Measurements from ENCODE around the gene GLYATL3.
"Not testable (repeated sequence)": the region's sequence is repeated elsewhere in the genome, so short reads cannot be mapped to it uniquely, and the experiment has no call there.

GLYATL3 gene

DNA sequence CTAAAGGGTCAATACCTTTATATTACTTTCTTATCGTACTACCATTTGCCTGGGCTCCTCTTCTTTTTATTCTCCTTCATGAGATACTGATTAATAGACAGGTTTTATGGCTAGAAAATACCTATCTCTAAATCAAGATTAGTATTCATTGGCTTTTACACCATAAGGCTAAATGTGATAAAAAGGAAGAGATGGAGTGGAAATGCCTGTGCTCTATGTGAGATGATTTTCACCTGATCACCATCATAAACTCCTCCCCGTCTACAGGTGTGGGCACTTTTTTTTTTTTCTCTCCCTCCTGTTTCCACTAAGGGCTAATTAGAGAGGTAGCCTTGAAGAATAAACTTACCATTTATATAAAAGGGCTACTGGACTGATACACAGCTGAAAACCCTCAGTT, at the start of gene GLYATL3:
GLYATL3 (plus strand) TSS at position 301 of the 400 bp plus-strand sequence. CDS start 12,068 bp downstream, outside the sequence.
- no peak for DNase-seq

- peak in 1 of 2 donors; percentile 24 for DNase-seq
These were observed 46.5 kb upstream of the GLYATL3 start for GRCh38 chr6:49453221-49453620.

DNA sequence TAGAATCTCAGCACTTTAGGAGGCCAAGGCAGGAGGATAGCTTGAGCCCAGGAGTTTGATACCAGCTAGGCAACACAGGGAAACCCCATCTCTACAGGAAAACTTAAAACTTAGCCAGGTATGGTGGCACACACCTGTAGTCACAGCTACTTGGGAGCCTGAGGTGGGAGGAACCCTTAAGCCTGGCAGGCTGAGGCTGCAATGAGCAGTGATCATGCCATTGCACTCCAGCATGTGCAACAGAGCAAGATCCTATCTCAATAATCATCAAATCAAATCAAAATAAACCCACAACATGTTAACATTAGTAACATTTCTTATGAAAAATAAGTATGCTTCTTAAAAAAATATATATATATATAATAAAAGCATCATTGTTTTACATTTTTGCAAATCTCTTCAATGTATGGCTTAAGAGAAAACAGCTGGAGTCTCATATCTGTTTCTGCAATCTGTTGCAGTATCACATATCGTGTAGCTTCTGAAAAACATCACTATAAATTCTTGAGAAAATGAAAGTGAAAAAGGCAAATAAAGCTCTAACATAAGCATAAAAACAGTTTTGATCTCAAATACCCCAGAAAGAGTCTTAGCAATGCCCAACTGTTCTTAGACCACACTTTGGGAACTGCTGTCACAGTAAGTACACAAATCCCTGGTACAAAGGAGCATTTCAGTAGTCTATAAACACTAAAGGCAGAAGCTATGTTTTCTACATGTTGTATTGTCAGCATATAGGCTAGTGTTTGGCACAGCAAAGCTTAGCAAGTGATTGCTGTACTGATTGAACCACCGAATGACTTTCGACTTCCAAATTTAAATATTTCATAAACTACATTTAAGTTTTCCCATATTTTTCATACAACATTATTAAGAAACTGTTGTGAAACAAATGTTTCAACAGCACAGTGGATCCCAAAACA, 44.7 kb upstream of the GLYATL3 start:
- DNase-seq, result no peak

GRCh38 chr6:49457771-49458170, 42.0 kb upstream of the GLYATL3 start:
- DNase-seq, result no peak

- DNase-seq, result peak in 1 of 2 donors; percentile 7
These were observed 37.7 kb upstream of the GLYATL3 start for GRCh38 chr6:49462071-49462470.

GRCh38 chr6:49462599-49462926, 37.2 kb upstream of the GLYATL3 start:
- no peak for DNase-seq

- DNase-seq, result peak; percentile 94 to 97
These were observed 36.7 kb upstream of the GLYATL3 start, which contains the start of the genes CENPQ and MMUT for GRCh38 chr6:49462927-49463611. CENPQ (plus strand) TSS chr6:49463370; CDS start chr6:49470177, 6,807 bp downstream. MMUT (minus strand) TSS chr6:49463253; CDS start chr6:49459466, 3,787 bp downstream.

GRCh38 chr6:49463612-49463967, 36.1 kb upstream of the GLYATL3 start:
- peak in 1 of 2 donors; percentile 9 for DNase-seq

DNA sequence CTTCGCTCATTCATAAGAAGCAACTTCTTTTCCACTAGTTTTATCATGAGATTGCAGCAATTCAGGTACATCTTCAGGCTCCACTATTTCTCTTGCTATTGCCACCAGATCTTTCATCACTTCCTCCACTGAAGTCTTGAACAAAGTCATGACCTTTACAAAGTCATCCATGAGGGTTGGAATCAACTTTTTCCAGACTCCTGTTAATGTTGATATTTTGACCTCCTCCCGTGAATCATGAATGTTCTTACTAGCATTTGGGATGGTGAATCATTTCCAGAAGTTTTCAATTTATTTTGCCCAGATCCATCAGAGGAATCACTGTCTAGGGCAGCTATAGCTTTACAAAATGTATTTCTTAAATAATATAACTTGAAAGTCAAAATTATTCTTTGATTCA, 35.0 kb upstream of the GLYATL3 start:
- DNase-seq, result no peak

GRCh38 chr6:49468042-49468441, 31.7 kb upstream of the GLYATL3 start:
- no peak for DNase-seq

DNA sequence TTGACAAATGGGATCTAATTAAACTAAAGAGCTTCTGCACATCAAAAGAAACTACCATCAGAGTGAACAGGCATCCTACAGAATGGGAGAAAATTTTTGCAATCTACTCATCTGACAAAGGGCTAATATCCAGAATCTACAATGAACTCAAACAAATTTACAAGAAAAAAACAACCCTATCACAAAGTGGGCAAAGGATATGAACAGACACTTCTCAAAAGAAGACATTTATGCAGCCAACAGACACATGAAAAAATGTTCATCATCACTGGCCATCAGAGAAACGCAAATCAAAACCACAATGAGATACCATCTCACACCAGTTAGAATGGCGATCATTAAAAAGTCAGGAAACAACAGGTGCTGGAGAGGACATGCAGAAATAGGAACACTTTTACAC, 23.2 kb upstream of the GLYATL3 start:
- not testable (repeated sequence) for DNase-seq

GRCh38 chr6:49479308-49479970, 20.3 kb upstream of the GLYATL3 start:
- DNase-seq, result no peak

DNA sequence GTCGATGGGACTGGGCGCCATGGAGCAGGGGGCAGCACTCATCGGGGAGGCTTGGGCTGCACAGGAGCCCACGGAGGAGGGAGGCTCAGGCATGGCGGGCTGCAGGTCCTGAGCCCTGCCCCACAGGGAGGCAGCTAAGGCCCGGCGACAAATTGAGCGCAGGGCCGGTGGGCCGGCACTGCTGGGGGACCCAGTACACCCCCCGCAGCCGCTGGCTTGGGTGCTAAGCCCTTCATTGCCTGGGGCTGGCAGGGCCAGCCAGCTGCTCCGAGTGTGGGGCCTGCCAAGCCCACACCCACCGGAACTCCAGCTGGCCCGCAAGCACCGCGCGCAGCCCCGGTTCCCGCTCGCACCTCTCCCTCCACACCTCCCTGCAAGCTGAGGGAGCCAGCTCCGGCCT, 17.9 kb upstream of the GLYATL3 start:
- not testable (repeated sequence) for DNase-seq

DNA sequence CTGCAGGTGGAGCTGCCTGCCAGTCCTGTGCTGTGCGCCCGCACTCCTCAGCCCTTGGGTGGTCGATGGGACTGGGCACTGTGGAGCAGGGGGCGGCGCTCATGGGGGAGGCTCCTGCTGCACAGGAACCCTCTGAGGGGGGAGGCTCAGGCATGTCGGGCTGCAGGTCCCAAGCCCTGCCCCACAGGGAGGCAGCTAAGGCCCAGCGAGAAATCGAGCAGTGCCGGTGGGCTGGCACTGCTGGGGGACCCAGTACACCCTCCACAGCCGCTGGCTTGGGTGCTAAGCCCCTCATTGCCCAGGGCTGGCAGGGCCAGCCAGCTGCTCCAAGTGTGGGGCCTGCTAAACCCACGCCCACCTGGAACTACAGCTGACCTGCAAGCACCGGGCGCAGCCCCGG, 16.3 kb upstream of the GLYATL3 start:
- not testable (repeated sequence) for DNase-seq

GRCh38 chr6:49490633-49491032, 9.1 kb upstream of the GLYATL3 start:
- no peak for DNase-seq

DNA sequence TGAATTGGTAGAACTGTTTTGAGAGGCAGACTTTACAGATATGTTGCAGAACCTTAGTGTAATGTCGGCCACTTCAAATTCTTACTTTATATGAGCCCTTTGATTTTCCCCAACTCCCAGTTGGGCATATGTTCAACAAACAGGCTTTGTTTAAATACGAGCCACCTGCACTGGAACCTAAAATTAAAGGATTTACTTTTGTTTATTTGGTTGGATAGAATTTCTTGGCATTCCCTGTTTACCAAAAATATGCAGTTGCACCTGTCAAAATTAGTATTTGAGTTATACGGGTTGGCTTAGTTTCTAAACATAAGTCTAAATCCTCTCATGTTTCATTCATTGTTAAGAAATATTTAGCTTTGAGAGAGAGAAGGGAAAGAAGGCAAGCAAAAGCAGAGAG, 2.4 kb upstream of the GLYATL3 start:
- no peak for DNase-seq

- no peak for DNase-seq
These were observed 597 bp upstream of the GLYATL3 start for GRCh38 chr6:49499126-49499525.

DNA sequence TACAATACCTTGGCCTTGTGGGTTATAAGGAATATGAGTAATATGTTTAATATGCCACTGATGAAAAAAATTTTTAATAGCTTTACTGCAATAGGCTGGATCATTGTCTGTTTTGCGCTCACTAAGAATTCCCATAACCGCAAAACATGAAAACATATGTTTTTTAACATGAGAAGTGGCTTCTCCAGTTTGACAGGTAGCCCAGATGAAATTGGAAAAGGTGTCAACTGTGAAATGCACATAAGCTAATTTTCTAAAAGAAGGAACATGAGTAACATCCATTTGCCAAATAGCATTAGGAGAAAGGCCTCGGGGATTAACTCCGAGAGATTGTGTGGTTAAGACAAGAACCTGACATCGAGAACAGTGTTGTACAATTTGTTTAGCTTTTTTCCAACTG, 4.9 kb downstream of the GLYATL3 start:
- DNase-seq, result no peak

DNA sequence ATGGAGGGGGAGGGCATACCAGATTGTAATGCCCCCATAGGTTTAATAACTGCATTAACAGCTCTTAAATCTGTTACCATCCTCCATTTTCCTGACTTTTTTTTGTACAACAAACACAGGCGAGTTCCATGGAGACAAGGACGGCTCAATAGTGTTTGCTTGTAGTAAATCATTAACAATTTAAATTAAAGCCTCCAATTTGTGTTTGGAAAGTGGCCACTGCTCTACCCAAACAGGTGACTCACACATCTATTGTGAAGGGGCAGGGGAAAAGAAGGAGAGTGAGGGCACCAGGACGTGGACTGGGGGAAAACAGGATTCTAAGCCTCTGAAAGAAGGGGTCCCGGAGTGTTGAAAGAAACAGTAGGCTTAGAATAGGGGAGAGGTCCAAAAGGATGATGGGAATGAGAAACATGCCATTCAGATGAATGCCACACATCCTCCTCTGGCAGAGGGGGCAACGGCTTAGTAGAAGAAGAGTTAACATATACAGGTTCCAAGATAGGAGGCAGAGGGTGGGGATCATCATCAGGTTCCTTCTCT, 6.9 kb downstream of the GLYATL3 start:
- DNase-seq, result no peak

DNA sequence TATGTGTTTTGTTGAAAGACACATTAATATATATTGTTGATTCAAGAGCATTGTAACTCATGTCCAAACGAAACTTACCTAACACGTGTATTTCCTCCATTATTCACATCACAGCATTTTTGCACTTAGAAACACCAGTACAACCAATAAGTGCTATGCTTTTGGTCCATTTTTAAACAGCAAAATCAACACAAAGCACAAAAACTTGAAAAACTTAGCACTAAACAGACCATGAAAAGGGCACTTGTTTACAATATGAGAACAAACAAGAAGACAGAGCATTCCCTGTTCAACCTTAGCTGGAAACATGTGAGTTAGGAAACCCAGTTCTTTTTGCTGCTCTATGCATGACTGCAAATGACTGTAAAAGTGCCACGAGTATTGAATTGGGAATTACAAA, 9.6 kb downstream of the GLYATL3 start:
- DNase-seq, result no peak

DNA sequence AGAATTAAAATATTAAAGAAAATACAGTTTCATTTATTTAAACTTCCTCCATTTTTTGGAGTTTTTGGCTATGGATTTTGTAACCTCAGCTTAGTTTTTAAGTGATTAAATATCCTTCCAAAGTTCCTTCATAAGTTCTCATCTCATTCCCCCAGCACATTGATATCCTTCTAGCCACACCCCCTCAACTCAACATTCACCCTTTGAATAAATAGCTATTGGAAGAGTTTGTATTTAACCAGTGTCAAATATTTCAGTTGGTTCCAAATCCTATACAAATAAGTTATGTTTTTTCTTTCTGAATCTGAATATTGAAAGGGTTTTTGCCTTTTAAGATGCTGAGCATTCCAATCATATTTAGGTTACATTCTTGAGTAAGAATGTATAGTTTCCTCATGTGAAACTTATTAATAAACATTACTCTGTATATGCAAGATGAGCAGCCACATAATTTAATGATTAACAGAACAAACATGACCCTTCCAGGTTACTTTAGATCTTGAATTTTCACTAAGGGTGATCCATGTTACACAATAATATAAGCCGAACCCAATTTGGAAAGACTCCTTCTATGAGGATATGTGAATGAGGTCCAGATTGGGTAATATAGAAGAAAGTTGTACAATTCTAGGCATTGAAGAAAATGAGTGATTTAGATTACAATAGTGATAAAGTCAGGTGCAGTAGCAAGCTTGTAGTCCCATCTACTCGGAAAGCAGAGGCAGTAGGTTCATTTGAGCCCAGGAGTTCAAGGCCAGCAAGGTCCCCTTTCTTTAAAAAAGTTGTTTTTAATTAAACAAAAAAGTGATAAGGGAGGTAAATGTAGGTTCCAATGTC, 13.6 kb downstream of the GLYATL3 start:
- DNase-seq, result no peak

All from inflammatory macrophage treated with lipopolysaccharide for 1 hour (primary cell).